WTC11 (cell line): ENCODE measurements around the gene TCEANC. TPM values are rescaled to one million over a fixed set of nuclear protein-coding genes. Genes with fewer than 3 reads are reported as not detected.

Experiments
- ATAC-seq: fragments of 200-7000 bp; cut with Tn5 transposase; 2 replicates; pipeline ENCODE4 v1.10.0; 2021; ENCODE audit warnings: mild to moderate bottlenecking, moderate library complexity
- CTCF ChIA-PET: fragments of 300-600 bp; sonication (Branson Sonifier 250); formaldehyde crosslinking; loops from one replicate; lab custom pipeline; 2021; ENCODE audit warnings: antibody characterized with exemption; lab: Charles Lee
- POLR2A ChIA-PET: fragments of 350-600 bp; sonication (Branson Sonifier 250); formaldehyde crosslinking; loops from one replicate; lab custom pipeline; 2021; ENCODE audit warnings: antibody characterized with exemption; lab: Charles Lee
- DNase-seq: peaks from one replicate; pipeline ENCODE4 v3.0.0; 2021; ENCODE audit warnings: low spot score
- H3K27ac Mint-ChIP-seq: 2 replicates; pipeline ENCODE4 v1.8.0; 2021; ENCODE audit warnings: mixed read lengths
- H3K27me3 Mint-ChIP-seq: 2 replicates; pipeline ENCODE4 v1.8.0; 2021; ENCODE audit warnings: low read depth, mild to moderate bottlenecking, moderate library complexity, mixed read lengths
- H3K36me3 Mint-ChIP-seq: 2 replicates; pipeline ENCODE4 v1.8.0; 2021; ENCODE audit warnings: mixed read lengths
- H3K4me1 Mint-ChIP-seq: 2 replicates; pipeline ENCODE4 v1.8.0; 2022; ENCODE audit warnings: mixed read lengths
- H3K4me3 Mint-ChIP-seq: 2 replicates; pipeline ENCODE4 v1.8.0; 2021; ENCODE audit warnings: mild to moderate bottlenecking, moderate library complexity, mixed read lengths
- H3K9me3 Mint-ChIP-seq: 2 replicates; pipeline ENCODE4 v1.8.0; 2021; ENCODE audit warnings: mixed read lengths
- AFF4 ChIP-seq: sonication (generic); formaldehyde crosslinking; IDR thresholded peaks from 2 replicates; pipeline ENCODE4 v1.8.1; 2023; ENCODE audit warnings: mild to moderate bottlenecking, missing genetic modification reagents, borderline replicate concordance
- ATF1 ChIP-seq: sonication (generic); formaldehyde crosslinking; IDR thresholded peaks from 2 replicates; pipeline ENCODE4 v1.8.1; 2023; ENCODE audit warnings: mild to moderate bottlenecking, moderate library complexity, missing genetic modification reagents
- ATF3 ChIP-seq: sonication (generic); formaldehyde crosslinking; conservative IDR thresholded peaks from 2 replicates; pipeline ENCODE4 v1.8.1; 2022; ENCODE audit warnings: mild to moderate bottlenecking, missing genetic modification reagents
- CBFB ChIP-seq: sonication (generic); formaldehyde crosslinking; IDR thresholded peaks from 2 replicates; pipeline ENCODE4 v1.8.1; 2022; ENCODE audit warnings: mild to moderate bottlenecking, low read depth, missing genetic modification reagents
- E2F4 ChIP-seq: sonication (generic); formaldehyde crosslinking; IDR thresholded peaks from 2 replicates; pipeline ENCODE4 v1.8.1; 2022; ENCODE audit warnings: low read depth, mild to moderate bottlenecking, moderate library complexity, missing genetic modification reagents, borderline replicate concordance
- ETV6 ChIP-seq: sonication (generic); formaldehyde crosslinking; IDR thresholded peaks from 2 replicates; pipeline ENCODE4 v1.8.1; 2022; ENCODE audit warnings: mild to moderate bottlenecking, missing genetic modification reagents
- FOXP1 ChIP-seq: sonication (generic); formaldehyde crosslinking; IDR thresholded peaks from 2 replicates; pipeline ENCODE4 v1.8.0; 2022; ENCODE audit warnings: missing genetic modification reagents, mild to moderate bottlenecking, moderate library complexity, borderline replicate concordance
- GABPB1 ChIP-seq: sonication (generic); formaldehyde crosslinking; IDR thresholded peaks from 2 replicates; pipeline ENCODE4 v1.8.1; 2023; ENCODE audit warnings: mild to moderate bottlenecking, missing genetic modification reagents
- GRHL2 ChIP-seq: fragments of 250-450 bp; sonication (Bioruptor Pico); IDR thresholded peaks from 2 replicates; pipeline ENCODE4 v1.8.0; 2022; ENCODE audit warnings: mild to moderate bottlenecking, moderate library complexity; ENCODE audit not compliant: insufficient replicate concordance, severe bottlenecking
- JAZF1 ChIP-seq: fragments of 250-450 bp; sonication (Bioruptor Pico); IDR thresholded peaks from 2 replicates; pipeline ENCODE4 v1.9.0; 2021; ENCODE audit warnings: moderate library complexity, mild to moderate bottlenecking, inconsistent platforms
- JUN ChIP-seq: sonication (generic); formaldehyde crosslinking; IDR thresholded peaks from 2 replicates; pipeline ENCODE4 v1.8.0; 2023; ENCODE audit warnings: mild to moderate bottlenecking, missing genetic modification reagents
- KAT7 ChIP-seq: sonication (generic); formaldehyde crosslinking; IDR thresholded peaks from 2 replicates; pipeline ENCODE4 v1.8.1; 2023; ENCODE audit warnings: missing genetic modification reagents, mild to moderate bottlenecking, borderline replicate concordance
- MLX ChIP-seq: sonication (generic); formaldehyde crosslinking; IDR thresholded peaks from 2 replicates; pipeline ENCODE4 v1.8.1; 2023; ENCODE audit warnings: mild to moderate bottlenecking, missing genetic modification reagents, moderate library complexity
- MXD4 ChIP-seq: fragments of 250-450 bp; sonication (Bioruptor Pico); IDR thresholded peaks from 2 replicates; pipeline ENCODE4 v1.8.0; 2021; ENCODE audit warnings: mild to moderate bottlenecking, moderate library complexity, borderline replicate concordance
- MYBL2 ChIP-seq: sonication (generic); formaldehyde crosslinking; IDR thresholded peaks from 2 replicates; pipeline ENCODE4 v1.8.1; 2023; ENCODE audit warnings: mild to moderate bottlenecking, moderate library complexity, missing genetic modification reagents
- NFATC4 ChIP-seq: fragments of 250-450 bp; sonication (Bioruptor Pico); IDR thresholded peaks from 2 replicates; pipeline ENCODE4 v1.9.0; 2021; ENCODE audit warnings: mild to moderate bottlenecking
- NR2C2 ChIP-seq: sonication (generic); formaldehyde crosslinking; IDR thresholded peaks from 2 replicates; pipeline ENCODE4 v1.8.0; 2022; ENCODE audit warnings: mild to moderate bottlenecking, missing genetic modification reagents
- OVOL2 ChIP-seq: fragments of 250-450 bp; sonication (Bioruptor Pico); IDR thresholded peaks from 2 replicates; pipeline ENCODE4 v1.9.0; 2021; ENCODE audit warnings: mild to moderate bottlenecking, borderline replicate concordance
- RORB ChIP-seq: fragments of 250-450 bp; sonication (Bioruptor Pico); IDR thresholded peaks from 2 replicates; pipeline ENCODE4 v1.9.0; 2021; ENCODE audit warnings: mild to moderate bottlenecking
- SP1 ChIP-seq: sonication (generic); formaldehyde crosslinking; conservative IDR thresholded peaks from 2 replicates; pipeline ENCODE4 v1.8.1; 2022; ENCODE audit warnings: missing genetic modification reagents
- STAT6 ChIP-seq: sonication (generic); formaldehyde crosslinking; conservative IDR thresholded peaks from 2 replicates; pipeline ENCODE4 v1.8.1; 2023; ENCODE audit warnings: mild to moderate bottlenecking, low read depth, missing genetic modification reagents, moderate library complexity
- TEAD4 ChIP-seq: sonication (generic); formaldehyde crosslinking; IDR thresholded peaks from 2 replicates; pipeline ENCODE4 v1.8.0; 2022; ENCODE audit warnings: mild to moderate bottlenecking, missing genetic modification reagents
- ZBTB43 ChIP-seq: sonication (generic); formaldehyde crosslinking; IDR thresholded peaks from 2 replicates; pipeline ENCODE4 v1.8.1; 2023; ENCODE audit warnings: mild to moderate bottlenecking, missing genetic modification reagents
- ZMAT4 ChIP-seq: fragments of 250-450 bp; sonication (Bioruptor Pico); IDR thresholded peaks from 2 replicates; pipeline ENCODE4 v1.9.0; 2021; ENCODE audit warnings: mild to moderate bottlenecking
- ZNF121 ChIP-seq: sonication (generic); formaldehyde crosslinking; IDR thresholded peaks from 2 replicates; pipeline ENCODE4 v1.8.0; 2023; ENCODE audit warnings: missing genetic modification reagents
- ZNF317 ChIP-seq: sonication (generic); formaldehyde crosslinking; IDR thresholded peaks from 2 replicates; pipeline ENCODE4 v1.8.1; 2023; ENCODE audit warnings: low read depth, mild to moderate bottlenecking, moderate library complexity, missing genetic modification reagents, borderline replicate concordance
- total RNA-seq: library from RNA; stranded (reverse); gene quantifications from 3 replicates; pipeline ENCODE4 v1.2.3, GENCODE V29; 2021

TCEANC gene
- total RNA-seq, 1 experiment from 2014 or later: 2.0 TPM

GRCh38 chrX:13697455-13697854 is 44.5 kb downstream of the TCEANC start:
- no peak overlapping the region for H3K4me3 Mint-ChIP-seq
- H3K27me3 Mint-ChIP-seq: no peaks in the 10 kb centered on the region
- H3K27ac Mint-ChIP-seq: no peak overlapping the region
- ChIA-PET CTCF (no interaction called here), POLR2A (interaction anchor here (0.7 kb wide), 1 partner anchor 1895 kb away, joined by 5 read pairs; no protein-coding TSS in a partner anchor)
- no peaks in the 10 kb centered on the region for H3K9me3 Mint-ChIP-seq
- no peak for ATAC-seq
- TF ChIP-seq MYBL2 (CRISPR knock-in tag): no peak
- no peak for TF ChIP-seq GABPB1 (CRISPR knock-in tag)
- no peak for TF ChIP-seq E2F4 (CRISPR knock-in tag)
- no peak for TF ChIP-seq ZNF317 (CRISPR knock-in tag)
- TF ChIP-seq MLX (CRISPR knock-in tag): no peak
- TF ChIP-seq TEAD4 (CRISPR knock-in tag): no peak
- no peak for TF ChIP-seq KAT7 (CRISPR knock-in tag)
- no peak for TF ChIP-seq STAT6 (CRISPR knock-in tag)
- TF ChIP-seq ETV6 (CRISPR knock-in tag): no peak
- TF ChIP-seq RORB (CRISPR knock-in tag): no peak
- TF ChIP-seq SP1 (CRISPR knock-in tag): no peak
- TF ChIP-seq JAZF1 (CRISPR knock-in tag): no peak
- no peak for TF ChIP-seq ATF1 (CRISPR knock-in tag)
- no peak for TF ChIP-seq JUN
- TF ChIP-seq GRHL2 (CRISPR knock-in tag): no peak
- no peaks in the 10 kb centered on the region for H3K36me3 Mint-ChIP-seq
- no peak for DNase-seq
- H3K4me1 Mint-ChIP-seq: peaks cover 40% of the 10 kb centered on the region

GRCh38 chrX:13697976-13698375 is 45.0 kb downstream of the TCEANC start:
- no peak overlapping the region for H3K27ac Mint-ChIP-seq
- peaks cover 39% of the 10 kb centered on the region for H3K4me1 Mint-ChIP-seq
- H3K36me3 Mint-ChIP-seq: no peaks in the 10 kb centered on the region
- DNase-seq (no peak), ATAC-seq (no peak)
- H3K4me3 Mint-ChIP-seq: no peak overlapping the region
- no peaks in the 10 kb centered on the region for H3K9me3 Mint-ChIP-seq
- no peaks in the 10 kb centered on the region for H3K27me3 Mint-ChIP-seq
- ChIA-PET POLR2A (interaction anchor here (0.7 kb wide), 1 partner anchor 1895 kb away, joined by 5 read pairs; no protein-coding TSS in a partner anchor), CTCF (no interaction called here)
- no peak for TF ChIP-seq ZMAT4 (CRISPR knock-in tag)
- TF ChIP-seq ZNF121 (CRISPR knock-in tag): no peak
- no peak for TF ChIP-seq NFATC4
- no peak for TF ChIP-seq ZBTB43 (CRISPR knock-in tag)
- TF ChIP-seq AFF4: no peak
- TF ChIP-seq FOXP1: no peak
- no peak for TF ChIP-seq ATF3 (CRISPR knock-in tag)
- TF ChIP-seq OVOL2: no peak
- no peak for TF ChIP-seq MXD4 (CRISPR knock-in tag)
- TF ChIP-seq CBFB (CRISPR knock-in tag): no peak
- no peak for TF ChIP-seq NR2C2 (CRISPR knock-in tag)
